Measurements from ENCODE around the gene PAN3.

PAN3 gene

DNA sequence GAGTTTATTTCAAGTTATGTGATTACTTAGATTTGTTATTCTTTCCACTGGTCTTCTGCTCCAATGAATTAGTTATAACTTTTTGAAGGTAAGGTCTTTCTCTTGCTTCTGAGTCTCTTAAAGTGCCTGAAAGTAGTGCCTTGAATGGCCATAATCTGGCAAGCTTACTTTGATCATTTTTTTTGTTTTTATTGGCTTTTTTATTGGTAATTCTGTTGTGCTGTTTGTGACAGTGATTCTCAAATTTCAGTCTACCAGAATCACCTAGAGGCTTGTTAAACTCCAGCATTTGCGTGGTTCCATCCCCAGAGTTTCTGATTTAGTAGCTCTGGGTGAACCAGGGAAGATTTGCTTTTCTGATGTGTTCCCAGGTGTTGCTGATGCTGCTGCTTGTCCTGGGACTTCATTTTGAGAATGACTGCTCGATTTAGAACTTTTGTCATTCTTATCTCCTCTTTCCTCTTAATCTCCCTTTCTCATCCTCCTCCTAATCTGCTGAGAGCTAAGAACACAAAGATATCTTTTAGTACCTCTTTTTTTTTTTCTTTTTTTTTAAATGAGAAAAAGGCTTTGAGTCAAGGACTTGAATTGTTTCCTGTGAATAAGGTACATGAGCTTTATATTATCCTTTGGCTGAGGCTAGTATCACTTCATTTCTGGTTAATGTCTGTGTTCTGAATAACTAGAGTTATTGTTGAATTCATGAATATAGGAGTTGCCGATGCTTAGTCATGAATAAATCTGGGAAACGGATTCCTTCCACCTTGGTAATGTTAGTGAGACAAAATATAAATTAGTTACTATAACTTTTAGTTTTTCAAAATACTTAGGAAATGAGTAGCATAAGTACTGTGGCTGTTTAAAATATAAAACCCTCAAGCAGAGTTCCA is 91.4 kb downstream of the PAN3 start:
- DNase-seq (ENCODE audit: low read depth): no peak

DNA sequence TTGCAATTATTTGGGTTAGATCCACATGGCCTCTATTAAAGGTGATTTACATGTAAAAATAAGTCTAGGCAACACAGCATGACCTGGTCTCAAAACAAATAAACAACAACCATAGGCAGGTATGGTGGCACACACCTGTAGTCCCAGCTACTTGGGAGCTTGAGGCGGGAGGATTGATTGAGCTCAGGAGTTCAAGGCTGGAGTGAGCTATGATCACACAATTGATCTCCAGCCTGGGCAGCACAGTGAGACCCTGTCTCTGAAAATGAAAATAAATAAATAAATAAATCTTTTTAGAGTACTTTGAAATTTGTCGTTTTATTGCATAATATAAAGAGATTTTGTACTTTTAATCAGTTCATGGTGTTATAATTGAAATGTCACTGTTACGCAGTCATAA is 93.3 kb downstream of the PAN3 start:
- DNase-seq (ENCODE audit: low read depth): no peak

GRCh38 chr13:28237944-28238343 is 99.6 kb downstream of the PAN3 start:
- no peak for DNase-seq (ENCODE audit: low read depth)

DNA sequence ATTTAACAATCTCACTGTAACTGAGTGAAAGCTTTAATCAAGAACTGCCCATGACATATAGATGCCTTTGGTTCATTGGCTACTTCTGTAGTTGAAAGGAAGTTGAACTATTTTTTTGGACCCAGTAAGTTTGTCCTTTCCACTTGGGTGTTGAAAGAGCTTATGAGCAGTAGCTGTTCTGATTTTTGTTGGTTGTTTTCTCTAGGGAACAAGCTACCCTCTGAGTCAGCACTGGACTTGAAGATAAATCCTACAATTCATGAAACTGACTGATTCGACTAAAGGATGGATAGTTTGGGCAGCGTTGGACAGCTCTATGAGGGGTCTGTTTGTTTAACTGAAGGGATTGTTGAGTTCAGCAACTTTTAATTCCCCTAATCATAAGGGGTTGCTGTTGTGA is 101.0 kb downstream of the PAN3 start:
- DNase-seq (ENCODE audit: low read depth): no peak

GRCh38 chr13:28245465-28245864 is 107.1 kb downstream of the PAN3 start:
- no peak for DNase-seq (ENCODE audit: low read depth)

GRCh38 chr13:28246891-28247290 is 108.5 kb downstream of the PAN3 start:
- DNase-seq (ENCODE audit: low read depth): no peak

GRCh38 chr13:28248080-28248479 is 109.7 kb downstream of the PAN3 start:
- DNase-seq (ENCODE audit: low read depth): no peak

DNA sequence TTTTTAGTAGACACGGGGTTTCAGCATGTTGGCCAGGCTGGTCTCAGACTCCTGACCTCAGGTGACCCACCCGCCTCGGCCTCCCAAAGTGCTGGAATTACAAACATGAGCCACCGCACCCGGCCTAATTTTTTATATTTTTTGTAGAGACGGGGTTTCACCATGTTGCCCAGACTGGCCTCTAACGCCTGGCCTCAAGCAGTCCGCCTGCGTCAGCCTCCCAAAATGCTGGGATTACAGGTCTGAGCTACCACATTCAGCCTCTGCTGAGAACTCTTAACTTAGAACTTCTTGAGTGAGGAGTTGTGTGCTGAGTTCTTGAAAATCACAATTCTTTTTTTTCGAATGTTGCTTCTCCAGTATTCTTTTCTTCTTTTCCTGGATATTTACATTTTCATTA is 112.2 kb downstream of the PAN3 start:
- DNase-seq (ENCODE audit: low read depth): no peak

GRCh38 chr13:28251466-28251865 is 113.1 kb downstream of the PAN3 start:
- no peak for DNase-seq (ENCODE audit: low read depth)

- DNase-seq (ENCODE audit: low read depth): no peak
Observed at GRCh38 chr13:28252547-28252946, 114.2 kb downstream of the PAN3 start.

DNA sequence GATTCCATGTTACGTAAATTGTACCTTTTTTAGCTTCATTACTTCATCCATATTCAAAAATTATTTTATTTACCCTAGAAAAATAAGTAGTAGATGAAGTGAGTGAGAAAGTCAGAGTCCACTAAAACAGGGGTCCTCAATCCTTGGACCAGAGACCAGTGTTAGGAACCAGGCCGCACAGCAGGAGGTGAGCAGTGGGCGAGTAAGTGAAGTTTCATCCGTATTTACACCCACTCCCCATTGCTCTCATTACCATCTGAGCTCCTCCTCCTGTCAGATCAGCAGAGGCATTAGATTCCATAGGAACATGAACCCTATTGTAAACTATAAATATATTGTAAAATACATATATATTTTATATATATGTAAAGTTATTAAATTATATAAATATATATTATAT is 119.0 kb downstream of the PAN3 start:
- DNase-seq (ENCODE audit: low read depth): no peak

GRCh38 chr13:28258417-28258816 is 120.1 kb downstream of the PAN3 start:
- DNase-seq (ENCODE audit: low read depth): no peak

- no peak for DNase-seq (ENCODE audit: low read depth)
Observed at GRCh38 chr13:28267497-28267896, 129.2 kb downstream of the PAN3 start.

GRCh38 chr13:28268800-28269223 is 130.5 kb downstream of the PAN3 start:
- no peak for DNase-seq (ENCODE audit: low read depth)

GRCh38 chr13:28271056-28271840 is 132.9 kb downstream of the PAN3 start:
- no peak for DNase-seq (ENCODE audit: low read depth)

- DNase-seq (ENCODE audit: low read depth): no peak
Observed at GRCh38 chr13:28273919-28274318, 135.6 kb downstream of the PAN3 start.

- no peak for DNase-seq (ENCODE audit: low read depth)
Observed at GRCh38 chr13:28282451-28282850, 144.1 kb downstream of the PAN3 start.

- no peak for DNase-seq (ENCODE audit: low read depth)
Observed at GRCh38 chr13:28283600-28283999, 145.3 kb downstream of the PAN3 start.

GRCh38 chr13:28286263-28286662 is 147.9 kb downstream of the PAN3 start:
- no peak for DNase-seq (ENCODE audit: low read depth)

GRCh38 chr13:28297341-28297740 is 159.0 kb downstream of the PAN3 start:
- DNase-seq (ENCODE audit: low read depth): no peak

- no peak for DNase-seq (ENCODE audit: low read depth)
Observed at GRCh38 chr13:28299916-28300315, 161.6 kb downstream of the PAN3 start.

GRCh38 chr13:28301839-28302238 is 163.5 kb downstream of the PAN3 start:
- no peak for DNase-seq (ENCODE audit: low read depth)

GRCh38 chr13:28306325-28306724 is 168.0 kb downstream of the PAN3 start:
- DNase-seq (ENCODE audit: low read depth): no peak

All from stimulated activated CD8-positive, alpha-beta memory T cell treated with anti-CD3 and anti-CD28 coated beads, Interleukin-12 subunit alpha, Interleukin-12 subunit beta, amount 100 ng/mL, for 4 hours (primary cell).